Measurements from ENCODE around the gene NEO1. TPM values are rescaled to one million over a fixed set of nuclear protein-coding genes. Genes with fewer than 3 reads are reported as not detected.
A peak's percentile ranks its signal among the peaks of the same experiment; 100 is the strongest.

NEO1 gene
- polyA plus RNA-seq, 1 of the 3 experiments (the other 2 are of a cell fraction): 13.1 TPM

DNA sequence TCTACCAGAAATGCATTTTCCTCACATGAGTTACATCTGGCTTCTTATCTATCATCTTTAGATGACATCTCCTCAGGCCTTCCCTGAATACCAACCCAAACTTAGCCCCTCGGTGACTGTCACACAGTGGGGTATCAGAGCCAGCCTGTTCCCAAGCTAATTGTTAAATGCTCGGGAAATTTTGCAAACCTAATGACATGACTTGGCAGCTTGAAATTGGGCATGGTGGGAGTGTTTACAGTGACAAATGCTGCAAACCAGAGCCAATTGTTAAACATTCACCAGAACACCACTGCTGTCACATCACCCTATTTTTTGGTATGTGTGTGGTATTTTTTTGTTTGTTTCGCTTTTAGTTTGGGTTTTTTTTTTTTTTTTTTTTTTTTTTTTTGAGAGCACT lies 185.6 kb downstream of the NEO1 start (continued):
- TF ChIP-seq, protein P1, sequence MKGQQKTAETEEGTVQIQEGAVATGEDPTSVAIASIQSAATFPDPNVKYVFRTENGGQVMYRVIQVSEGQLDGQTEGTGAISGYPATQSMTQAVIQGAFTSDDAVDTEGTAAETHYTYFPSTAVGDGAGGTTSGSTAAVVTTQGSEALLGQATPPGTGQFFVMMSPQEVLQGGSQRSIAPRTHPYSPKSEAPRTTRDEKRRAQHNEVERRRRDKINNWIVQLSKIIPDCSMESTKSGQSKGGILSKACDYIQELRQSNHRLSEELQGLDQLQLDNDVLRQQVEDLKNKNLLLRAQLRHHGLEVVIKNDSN (IDR thresholded peaks at IDR 0.05; ENCODE audit: borderline replicate concordance, low read depth): no peak
- peak; percentile 84 for TF ChIP-seq GATA2 (CRISPR knock-in tag; IDR thresholded peaks at IDR 0.05)
- no peak for TF ChIP-seq RXRA (IDR thresholded peaks at IDR 0.05; ENCODE audit: borderline replicate concordance, low read depth)
- TF ChIP-seq EP300 (IDR thresholded peaks at IDR 0.05; ENCODE audit: borderline replicate concordance in 1 of 2, low read depth in 1 of 2, low read length in 1 of 2): no peak
- TF ChIP-seq FOXM1 (IDR thresholded peaks at IDR 0.05; ENCODE audit: low read depth): no peak
- TF ChIP-seq, protein P2, sequence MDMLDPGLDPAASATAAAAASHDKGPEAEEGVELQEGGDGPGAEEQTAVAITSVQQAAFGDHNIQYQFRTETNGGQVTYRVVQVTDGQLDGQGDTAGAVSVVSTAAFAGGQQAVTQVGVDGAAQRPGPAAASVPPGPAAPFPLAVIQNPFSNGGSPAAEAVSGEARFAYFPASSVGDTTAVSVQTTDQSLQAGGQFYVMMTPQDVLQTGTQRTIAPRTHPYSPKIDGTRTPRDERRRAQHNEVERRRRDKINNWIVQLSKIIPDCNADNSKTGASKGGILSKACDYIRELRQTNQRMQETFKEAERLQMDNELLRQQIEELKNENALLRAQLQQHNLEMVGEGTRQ (IDR thresholded peaks at IDR 0.05; ENCODE audit: borderline replicate concordance, low read depth, low read length): no peak
- no peak for TF ChIP-seq MEF2A (IDR thresholded peaks at IDR 0.05; ENCODE audit: borderline replicate concordance, low read depth)
- no peak for TF ChIP-seq TAF1 (IDR thresholded peaks at IDR 0.05; ENCODE audit: borderline replicate concordance, low read depth, low read length)
- no peak for TF ChIP-seq TEAD4 (IDR thresholded peaks at IDR 0.05; ENCODE audit: borderline replicate concordance, insufficient read depth)
- no peak for TF ChIP-seq JUND (IDR thresholded peaks at IDR 0.05)
- no peak for TF ChIP-seq PBX3 (IDR thresholded peaks at IDR 0.05)
- TF ChIP-seq ELF1 (IDR thresholded peaks at IDR 0.05): no peak
- no peak for TF ChIP-seq CTCF (IDR thresholded peaks at IDR 0.05)

GRCh38 chr15:73239564-73240215 lies 187.4 kb downstream of the NEO1 start:
- H3K4me3 ChIP-seq (ENCODE audit: low read depth in 2 of 2, low read length in 1 of 2): no peak overlapping the region
- no peak overlapping the region for H3K4me2 ChIP-seq
- peak; percentile 30 for DNase-seq
- H2AFZ ChIP-seq (ENCODE audit: low read depth): no peak overlapping the region
- H3F3A ChIP-seq (replicated peaks; ENCODE audit: insufficient read depth): no peaks in the 10 kb centered on the region
- ChIA-PET POLR2A (no interaction called here), CTCF (interaction anchor here (0.6 to 8.7 kb wide), 24 partner anchors 8 to 745 kb away, joined by 3 to 124 read pairs (median 6); no protein-coding TSS in a partner anchor)
- no peak overlapping the region for H3K9ac ChIP-seq
- no peaks in the 10 kb centered on the region for H3K79me2 ChIP-seq (ENCODE audit: insufficient read depth)
- H3K4me1 ChIP-seq (ENCODE audit: control insufficient read depth in 1 of 2, insufficient read depth in 2 of 2, low read depth in 1 of 2, low read length in 1 of 2): peaks cover 0 to 24% of the 10 kb centered on the region in 2 experiments; a peak in 2 of 4 replicates
- TF ChIP-seq REST (IDR thresholded peaks at IDR 0.05; ENCODE audit: low read depth, low read length): no peak
- TF ChIP-seq MXI1 (IDR thresholded peaks at IDR 0.05; ENCODE audit: low read depth, low read length): 0 out of 2 replicates have a peak, but pooled peaks have one; percentile 17
- TF ChIP-seq CTCF (IDR thresholded peaks at IDR 0.05): peak; percentile 32
- no peak for TF ChIP-seq GABPA (IDR thresholded peaks at IDR 0.05; ENCODE audit: low read depth)
- peak; percentile 51 for TF ChIP-seq SMC3 (IDR thresholded peaks at IDR 0.05; ENCODE audit: low read depth, low read length)
- peak; percentile 75 for TF ChIP-seq RAD21 (IDR thresholded peaks at IDR 0.05; ENCODE audit: low read length)
- no peak for TF ChIP-seq ELF1 (IDR thresholded peaks at IDR 0.05)
- H3K27me3 ChIP-seq (ENCODE audit: insufficient read depth): no peaks in the 10 kb centered on the region
- H3K9me2 ChIP-seq: no peaks in the 10 kb centered on the region
- no peaks in the 10 kb centered on the region for H4K20me1 ChIP-seq (ENCODE audit: insufficient read depth)
- 72% methylated on average over 10 of the region's 10 CpGs for WGBS (ENCODE audit: low lambda C conversion rate)
- peaks cover 0 to 2% of the 10 kb centered on the region in 2 experiments for H3K36me3 ChIP-seq (replicated peaks in 1 of 2; ENCODE audit: control insufficient read depth in 1 of 2, insufficient read depth in 2 of 2, low read length in 1 of 2)
- peak overlapping the region in 1 of 2 experiments; percentile 6; a peak in 2 of 4 replicates for H3K27ac ChIP-seq (ENCODE audit: low read depth in 2 of 2, low read length in 1 of 2)
- no peaks in the 10 kb centered on the region for H3K9me3 ChIP-seq
